Epithelial cell of proximal tubule (primary cell): Measurements from ENCODE around the gene ZNF594. TPM values are rescaled to one million over a fixed set of nuclear protein-coding genes. Genes with fewer than 3 reads are reported as not detected.

Experiments
- total RNA-seq: library from RNA; depleted of rRNA; stranded (reverse); fragments of >200 nt; gene quantifications from 2 replicates; pipeline ENCODE4 v1.2.3, GENCODE V29; 2015

The ZNF594 gene
- total RNA-seq, 1 donor from 2014 or later: 1.7 TPM

Other genes with a start within 250 kb of the ZNF594 start
- 1,802 and 2,074 TPM in 2 replicates for gene PFN1, start 243.3 kb downstream of the ZNF594 start, total RNA-seq
- 0.43 and 2.0 TPM in 2 replicates for gene ENO3, start 240.7 kb downstream of the ZNF594 start, total RNA-seq
- 67.7 and 80.8 TPM in 2 replicates for gene SPAG7, start 224.1 kb downstream of the ZNF594 start, total RNA-seq
- 10.6 and 16.7 TPM in 2 replicates for gene CAMTA2, start 204.2 kb downstream of the ZNF594 start, total RNA-seq
- gene INCA1, start 194.3 kb downstream of the ZNF594 start, total RNA-seq: 0.14 TPM in 1 of 2 replicates, not detected in the other
- gene KIF1C, start 193.9 kb downstream of the ZNF594 start, total RNA-seq: 75.0 and 81.3 TPM in 2 replicates
- gene SLC52A1, start 156.4 kb downstream of the ZNF594 start, total RNA-seq: 0.07 and 1.3 TPM in 2 replicates
- gene ZFP3, start 113.4 kb downstream of the ZNF594 start, total RNA-seq: 1.2 and 1.7 TPM in 2 replicates
- gene ZNF232, start 80.0 kb downstream of the ZNF594 start, total RNA-seq: 5.4 and 8.7 TPM in 2 replicates
- gene USP6, start 75.8 kb downstream of the ZNF594 start, total RNA-seq: not detected in 2 replicates
- gene SCIMP, start 43.0 kb upstream of the ZNF594 start, total RNA-seq: not detected in 2 replicates
- 20.6 and 21.4 TPM in 2 replicates for gene RABEP1, start 90.4 kb upstream of the ZNF594 start, total RNA-seq
- gene NUP88, start 227.8 kb upstream of the ZNF594 start, total RNA-seq: 108 and 166 TPM in 2 replicates
- gene RPAIN, start 228.3 kb upstream of the ZNF594 start, total RNA-seq: 25.2 and 53.9 TPM in 2 replicates
- 259 and 408 TPM in 2 replicates for gene C1QBP, start 247.3 kb upstream of the ZNF594 start, total RNA-seq